ENCODE measurements around the gene CUX1. TPM values are rescaled to one million over a fixed set of nuclear protein-coding genes. Genes with fewer than 3 reads are reported as not detected.
A peak's percentile ranks its signal among the peaks of the same experiment; 100 is the strongest.
"Not testable (repeated sequence)": the region's sequence is repeated elsewhere in the genome, so short reads cannot be mapped to it uniquely, and the experiment has no call there.

Gene CUX1
- total and polyA plus RNA-seq, 12 donors, result 34.5 to 176 (median 145) TPM

GRCh38 chr7:101828301-101829020 lies 11.0 kb downstream of the CUX1 start:
- Histone ChIP-seq H3K4me3 (no peak overlapping the region), H3K27ac (peak overlapping the region in 3 of 10 donors; percentile 14 to 61 (median 28)), H3K4me1 (peaks cover 0 to 55% (median 30%) of the 10 kb centered on the region in 9 donors), H3K9me3 (no peaks in the 10 kb centered on the region), H3K36me3 (peaks cover 0 to 13% (median 0%) of the 10 kb centered on the region in 9 donors), H3K27me3 (no peaks in the 10 kb centered on the region)
- DNase-seq (no peak), ATAC-seq (peak in 4 of 8 donors; percentile 7 to 51 (median 40))
- intact Hi-C loops (cut with DNase I), result loop anchor here in 1 of 10 donors (10.0 kb wide), 1 partner anchor 46 kb away; no protein-coding TSS in a partner anchor
- 75 to 81% methylated on average over 11 of the region's 11 CpGs for WGBS, 2 donors
- TF ChIP-seq, protein P1, sequence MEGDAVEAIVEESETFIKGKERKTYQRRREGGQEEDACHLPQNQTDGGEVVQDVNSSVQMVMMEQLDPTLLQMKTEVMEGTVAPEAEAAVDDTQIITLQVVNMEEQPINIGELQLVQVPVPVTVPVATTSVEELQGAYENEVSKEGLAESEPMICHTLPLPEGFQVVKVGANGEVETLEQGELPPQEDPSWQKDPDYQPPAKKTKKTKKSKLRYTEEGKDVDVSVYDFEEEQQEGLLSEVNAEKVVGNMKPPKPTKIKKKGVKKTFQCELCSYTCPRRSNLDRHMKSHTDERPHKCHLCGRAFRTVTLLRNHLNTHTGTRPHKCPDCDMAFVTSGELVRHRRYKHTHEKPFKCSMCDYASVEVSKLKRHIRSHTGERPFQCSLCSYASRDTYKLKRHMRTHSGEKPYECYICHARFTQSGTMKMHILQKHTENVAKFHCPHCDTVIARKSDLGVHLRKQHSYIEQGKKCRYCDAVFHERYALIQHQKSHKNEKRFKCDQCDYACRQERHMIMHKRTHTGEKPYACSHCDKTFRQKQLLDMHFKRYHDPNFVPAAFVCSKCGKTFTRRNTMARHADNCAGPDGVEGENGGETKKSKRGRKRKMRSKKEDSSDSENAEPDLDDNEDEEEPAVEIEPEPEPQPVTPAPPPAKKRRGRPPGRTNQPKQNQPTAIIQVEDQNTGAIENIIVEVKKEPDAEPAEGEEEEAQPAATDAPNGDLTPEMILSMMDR (IDR thresholded peaks at IDR 0.05), result no peak

GRCh38 chr7:101829374-101829773 lies 11.9 kb downstream of the CUX1 start:
- no peaks in the 10 kb centered on the region for H3K27me3 ChIP-seq
- H3K4me1 ChIP-seq, result peaks cover 0 to 46% (median 26%) of the 10 kb centered on the region in 9 donors
- TF ChIP-seq, protein P1 (IDR thresholded peaks at IDR 0.05), result no peak
- WGBS, 2 donors, result 90 to 94% methylated on average over 14 of the region's 14 CpGs
- H3K36me3 ChIP-seq, result peaks cover 0 to 13% (median 0%) of the 10 kb centered on the region in 9 donors
- no peaks in the 10 kb centered on the region for H3K9me3 ChIP-seq
- no peak overlapping the region for H3K4me3 ChIP-seq
- DNase-seq, result no peak
- intact Hi-C loops (cut with DNase I), result loop anchor here in 1 of 10 donors (10.0 kb wide), 1 partner anchor 45 kb away; no protein-coding TSS in a partner anchor
- no peak overlapping the region for H3K27ac ChIP-seq
- no peak for ATAC-seq

GRCh38 chr7:101829821-101830220 lies 12.4 kb downstream of the CUX1 start:
- TF ChIP-seq, protein P1 (IDR thresholded peaks at IDR 0.05), result no peak
- Histone ChIP-seq H3K4me1 (peaks cover 0 to 41% (median 25%) of the 10 kb centered on the region in 9 donors), H3K4me3 (no peak overlapping the region), H3K9me3 (peaks cover 0 to under 1% (median 0%) of the 10 kb centered on the region in 11 donors), H3K27me3 (no peaks in the 10 kb centered on the region), H3K36me3 (peaks cover 0 to 13% (median 0%) of the 10 kb centered on the region in 9 donors), H3K27ac (no peak overlapping the region)
- intact Hi-C loops (cut with DNase I), result loop anchor here in 1 of 10 donors (10.0 kb wide), 1 partner anchor 45 kb away; no protein-coding TSS in a partner anchor
- DNase-seq, result no peak
- WGBS, 2 donors, result 93 to 96% methylated on average over 8 of the region's 8 CpGs
- no peak for ATAC-seq

DNA sequence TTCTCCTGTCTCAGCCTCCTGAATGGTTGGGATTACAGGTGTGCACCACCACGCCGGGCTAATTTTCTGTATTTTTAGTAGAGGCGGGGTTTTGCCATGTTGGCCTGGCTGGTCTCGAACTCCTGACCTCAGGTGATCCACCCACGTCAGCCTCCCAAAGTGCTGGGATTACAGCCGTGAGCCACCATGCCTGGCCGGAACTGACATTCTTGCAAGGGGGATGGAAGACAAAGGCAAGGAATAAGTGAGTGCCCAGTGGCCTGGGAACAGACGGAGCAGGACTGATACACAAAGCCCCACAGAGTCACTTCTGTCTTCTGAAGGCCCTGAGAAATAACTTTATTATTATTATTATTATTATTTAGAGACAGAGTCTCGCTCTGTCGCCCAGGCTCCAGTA lies 14.0 kb downstream of the CUX1 start:
- H3K27ac ChIP-seq; H3K27me3 ChIP-seq; H3K4me3 ChIP-seq; DNase-seq; H3K9me3 ChIP-seq; ATAC-seq; intact Hi-C loops (cut with DNase I): not testable (repeated sequence)
- Histone ChIP-seq H3K36me3 (peaks cover 0 to 13% (median 0%) of the 10 kb centered on the region in 9 donors), H3K4me1 (peaks cover 0 to 29% (median 19%) of the 10 kb centered on the region in 9 donors)
- WGBS, 2 donors, result 91 to 95% methylated on average over 10 of the region's 10 CpGs

All from heart right ventricle (tissue), 16 donors.